NCI-H82 treated with DMSO at 0.1 percent for 48 hours (cell line): ENCODE measurements around the gene RAP1GAP.

ENCODE experiments used
- DNase-seq: peaks from one replicate; lab custom pipeline; 2025; ENCODE audit not compliant: unreplicated experiment; lab: John Stamatoyannopoulos, UW

RAP1GAP gene

DNA sequence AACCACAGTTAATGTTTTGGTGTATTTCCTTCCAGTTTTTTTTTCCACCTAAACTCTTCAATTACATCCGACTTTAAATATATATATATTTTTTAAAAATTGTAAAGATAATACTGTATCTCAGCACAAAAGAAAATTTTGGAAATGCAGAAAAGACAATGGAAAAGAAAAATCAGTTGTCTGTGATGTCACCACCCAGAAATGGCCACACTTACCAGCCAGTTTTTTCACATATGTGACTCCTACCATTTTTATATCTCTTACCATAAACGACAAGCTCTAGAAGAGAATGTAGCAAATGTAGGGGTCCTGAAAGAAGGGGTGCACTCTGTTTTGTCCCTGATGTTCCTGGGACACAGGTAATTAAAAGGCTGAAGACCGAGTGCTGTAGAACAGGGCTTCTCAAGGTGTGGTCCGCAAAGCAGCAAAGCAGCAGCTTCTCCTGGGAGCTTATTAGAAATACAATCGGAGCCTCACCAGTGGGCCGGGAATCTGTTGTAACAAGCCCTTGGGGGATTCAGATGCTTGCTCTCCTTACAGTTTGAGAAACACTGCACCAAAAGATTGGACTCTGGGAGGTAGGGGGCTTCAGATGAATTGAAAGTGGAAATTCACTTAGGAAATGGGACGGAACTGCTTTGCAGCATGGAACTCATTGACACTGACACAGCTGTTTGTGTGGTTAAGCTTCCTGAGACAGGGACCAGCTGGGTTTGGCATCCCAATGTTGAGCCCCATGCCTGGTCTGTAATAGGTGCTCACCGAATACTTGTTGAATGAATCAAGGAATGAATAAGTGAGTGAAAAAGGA lies 115.8 kb downstream of the RAP1GAP start:
- no peak for DNase-seq

DNA sequence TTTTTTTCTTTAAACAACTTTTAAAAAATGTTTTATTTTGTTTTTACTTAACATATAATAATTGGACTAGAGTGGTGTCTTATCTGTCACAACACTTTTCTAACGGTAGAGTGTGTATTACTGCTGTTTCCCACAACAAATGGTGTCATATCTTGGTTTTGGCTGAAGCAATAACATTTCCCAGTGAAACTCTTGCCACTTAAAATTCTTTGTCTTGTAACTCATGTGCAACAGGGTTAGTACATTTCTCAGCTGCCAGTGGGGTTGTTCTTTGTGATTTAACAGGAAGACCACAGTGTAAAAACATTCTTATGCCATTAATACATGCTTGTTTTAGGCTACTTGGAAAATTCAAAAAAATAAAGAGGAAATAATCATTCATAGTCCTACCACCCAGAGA lies 116.4 kb downstream of the RAP1GAP start:
- no peak for DNase-seq

DNA sequence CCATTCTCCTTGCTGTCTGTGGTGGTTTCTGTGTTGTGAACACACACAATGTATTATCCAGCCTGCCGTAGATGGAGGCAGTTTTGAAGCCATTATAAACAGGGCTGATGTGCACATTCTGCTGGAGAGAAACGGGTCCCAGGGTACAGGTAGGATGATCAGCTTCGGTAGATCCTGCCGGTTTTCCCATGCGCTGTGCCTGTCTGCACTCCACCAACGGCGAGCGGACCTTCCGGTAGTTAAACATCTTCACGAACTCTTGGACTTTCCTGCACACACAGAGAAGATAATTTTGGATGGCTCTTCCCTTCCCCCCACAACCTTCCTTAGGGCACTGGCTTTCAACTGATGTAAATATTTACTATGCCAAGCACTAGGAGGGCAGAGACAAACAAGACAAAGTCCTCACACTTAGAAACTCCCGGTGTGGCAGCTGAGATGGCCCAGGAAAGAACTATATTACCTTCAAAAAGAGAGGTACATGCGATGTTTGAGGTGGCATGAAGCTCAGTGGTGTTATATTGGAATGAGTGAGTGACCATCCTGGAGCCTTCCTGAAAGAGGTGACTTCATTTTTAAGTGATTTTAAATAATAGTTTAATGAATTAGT lies 118.2 kb downstream of the RAP1GAP start:
- no peak for DNase-seq

DNA sequence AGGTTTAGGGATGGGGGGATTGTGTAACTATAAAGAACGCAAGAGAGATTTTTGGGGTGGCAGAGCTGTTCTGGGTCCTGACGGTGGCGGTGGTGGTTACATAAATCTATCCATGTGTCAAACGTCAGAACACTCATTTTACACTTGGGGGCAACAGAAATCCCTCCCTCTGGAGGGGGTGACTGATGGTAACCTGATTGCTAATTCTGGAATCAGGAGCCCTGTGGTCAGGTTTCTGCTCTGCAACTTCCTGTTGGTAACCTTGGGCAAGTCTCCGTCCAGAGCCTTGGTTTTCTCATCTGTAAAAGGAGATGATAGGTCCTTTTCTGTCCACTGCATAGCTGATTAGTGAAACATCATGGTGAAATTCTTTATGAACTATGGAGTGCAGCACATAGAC lies 119.1 kb downstream of the RAP1GAP start:
- no peak for DNase-seq

DNA sequence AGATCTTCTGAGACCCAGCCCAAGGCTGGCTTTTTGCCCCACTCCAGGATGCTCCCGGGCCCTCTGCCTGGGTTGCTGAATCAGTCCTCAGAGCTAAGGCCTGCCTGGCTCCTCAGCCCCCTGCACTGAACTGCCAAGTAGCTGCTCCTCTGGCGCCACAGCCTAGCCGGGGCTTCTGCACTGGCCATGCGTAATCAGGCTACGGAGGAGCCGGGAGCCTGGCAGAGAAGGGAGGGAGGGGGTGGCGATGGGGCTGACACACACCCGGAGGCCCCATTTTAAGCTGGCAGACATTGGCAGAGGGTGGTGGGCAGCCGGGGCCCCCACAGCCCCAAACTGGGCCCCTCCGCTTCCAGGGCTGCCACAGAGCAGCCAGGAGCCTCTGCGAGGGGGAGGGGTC lies 121.3 kb downstream of the RAP1GAP start:
- no peak for DNase-seq
